ENCODE data around the gene IL18. TPM values are rescaled to one million over a fixed set of nuclear protein-coding genes. Genes with fewer than 3 reads are reported as not detected.

IL18 gene
- polyA plus RNA-seq, 2 of the 4 experiments (the other 2 are of a cell fraction) = 95.5 to 119 TPM

GRCh38 chr11:112174789-112175598 lies 11.1 kb upstream of the IL18 start, which contains the start of gene BCO2 (continued):
- TF ChIP-seq NR3C1 (IDR thresholded peaks at IDR 0.05) = no peak
- no peak for TF ChIP-seq EP300 (IDR thresholded peaks at IDR 0.05)
- no peak for TF ChIP-seq HMGXB4 (CRISPR knock-in tag; IDR thresholded peaks at IDR 0.05; ENCODE audit: borderline replicate concordance)
- TF ChIP-seq HDAC2 (IDR thresholded peaks at IDR 0.05) = no peak

- ChIA-PET CTCF (interaction anchor here (1.8 kb wide), 2 partner anchors 10 to 59 kb away, joined by 4 to 8 read pairs; no protein-coding TSS in a partner anchor), POLR2A (interaction anchor here (1.5 kb wide), 1 partner anchor 16 kb away, joined by 6 read pairs; no protein-coding TSS in a partner anchor)
- WGBS (ENCODE audit: missing lambda C conversion rate) = 45% methylated on average over 3 of the region's 3 CpGs
- TF ChIP-seq CEBPB (IDR thresholded peaks at IDR 0.05) = peak in 1 of 2 experiments; percentile 42; a peak in 1 of 4 replicates
- no peak for TF ChIP-seq MAZ (IDR thresholded peaks at IDR 0.05; ENCODE audit: borderline replicate concordance, low read depth, low read length)
- TF ChIP-seq HES2 (IDR thresholded peaks at IDR 0.05) = no peak
- TF ChIP-seq HOXB13 (CRISPR knock-in tag; IDR thresholded peaks at IDR 0.05; ENCODE audit: low read depth) = no peak
- no peaks in the 10 kb centered on the region for H3K9me3 ChIP-seq
- DNase-seq (ENCODE audit: low read depth in 1 of 2, low spot score in 1 of 2) (no peak), FAIRE-seq (no peak), ATAC-seq (no peak)
- H3K4me1 ChIP-seq = peaks cover 24% of the 10 kb centered on the region
- peak overlapping the region in 1 of 2 experiments; percentile 60; a peak in 3 of 6 replicates for H3K27ac ChIP-seq
- H3K4me2 ChIP-seq = peak overlapping the region; percentile 43
- H3K4me3 ChIP-seq = no peak overlapping the region
Measured at GRCh38 chr11:112173152-112173551, 9.3 kb upstream of the IL18 start.

- no peaks in the 10 kb centered on the region for H3K9me3 ChIP-seq
- H3K4me1 ChIP-seq = peaks cover 24% of the 10 kb centered on the region
- no peak for TF ChIP-seq GATA3 (IDR thresholded peaks at IDR 0.05; ENCODE audit: borderline replicate concordance)
- no peak for TF ChIP-seq SREBF2 (IDR thresholded peaks at IDR 0.05)
- no peak for TF ChIP-seq HMGXB4 (CRISPR knock-in tag; IDR thresholded peaks at IDR 0.05; ENCODE audit: borderline replicate concordance)
- TF ChIP-seq ESRRA (IDR thresholded peaks at IDR 0.05; ENCODE audit: borderline replicate concordance, low read length) = no peak
- no peak for TF ChIP-seq E2F6 (IDR thresholded peaks at IDR 0.05; ENCODE audit: borderline replicate concordance, low read depth)
- no peak for TF ChIP-seq MAX (IDR thresholded peaks at IDR 0.05)
- no peak for TF ChIP-seq HOXA7 (CRISPR knock-in tag; IDR thresholded peaks at IDR 0.05)
- no peak for TF ChIP-seq PHF8 (IDR thresholded peaks at IDR 0.05; ENCODE audit: borderline replicate concordance, low read depth)
- H3K27ac ChIP-seq = no peak overlapping the region
- peak overlapping the region; percentile 43; the same call in 2 of the 3 replicates for H3K4me2 ChIP-seq
- WGBS (ENCODE audit: missing lambda C conversion rate) = 41% methylated on average over 2 of the region's 2 CpGs
- DNase-seq (ENCODE audit: low read depth in 1 of 2, low spot score in 1 of 2) (no peak), FAIRE-seq (no peak), ATAC-seq (no peak)
- CTCF ChIA-PET = interaction anchor here (1.8 kb wide), 2 partner anchors 9 to 58 kb away, joined by 4 to 8 read pairs; no protein-coding TSS in a partner anchor
- no peak overlapping the region for H3K4me3 ChIP-seq
- POLR2A ChIA-PET = interaction anchor here (1.0 to 1.5 kb wide), 2 partner anchors 9 to 15 kb away, joined by 3 to 6 read pairs; partner anchors contain the start of gene IL18
Measured at GRCh38 chr11:112172362-112172994, 8.6 kb upstream of the IL18 start.
